ENCODE data around the gene C4A.
"Not testable (repeated sequence)": the region's sequence is repeated elsewhere in the genome, so short reads cannot be mapped to it uniquely, and the experiment has no call there.

- not testable (repeated sequence) for TF ChIP-seq CTCF (IDR thresholded peaks at IDR 0.05); REST (IDR thresholded peaks at IDR 0.05; ENCODE audit: insufficient read depth in 1 of 2, low read depth in 2 of 2, low read length in 1 of 2); POLR2AphosphoS5 (IDR thresholded peaks at IDR 0.05; ENCODE audit: low read depth, low read length)
Observed at GRCh38 chr6:32004393-32004792, 22.5 kb downstream of the C4A start.
